Thymus (tissue), 11 donors: ENCODE data around the gene DUSP15. TPM values are rescaled to one million over a fixed set of nuclear protein-coding genes. Genes with fewer than 3 reads are reported as not detected.
"Not testable (repeated sequence)": the region's sequence is repeated elsewhere in the genome, so short reads cannot be mapped to it uniquely, and the experiment has no call there.

Source experiments
- DNase-seq, 9 donors: peaks; one replicate each; pipeline ENCODE4 v3.0.0-alpha.2; 2013; ENCODE audit warnings: low spot score in 9 of 9, low read depth in 6 of 9, missing footprints in 1 of 9
- H3K27ac ChIP-seq, 2 donors: one replicate each; pipeline ENCODE4 v1.5.1; 2013; ENCODE audit warnings: control low read depth in 1 of 2, low read depth in 1 of 2, low read length in 1 of 2, mild to moderate bottlenecking in 1 of 2, moderate library complexity in 1 of 2
- H3K27me3 ChIP-seq, 2 donors: one replicate each; pipeline ENCODE4 v1.5.1; 2013; ENCODE audit warnings: low read length in 1 of 2; ENCODE audit not compliant: control insufficient read depth in 2 of 2, insufficient read depth in 1 of 2
- H3K36me3 ChIP-seq, 2 donors: one replicate each; pipeline ENCODE4 v1.5.1; 2013; ENCODE audit warnings: low read length in 1 of 2, mild to moderate bottlenecking in 1 of 2, moderate library complexity in 1 of 2; ENCODE audit not compliant: control insufficient read depth in 2 of 2, insufficient read depth in 2 of 2
- H3K4me1 ChIP-seq, 2 donors: one replicate each; pipeline ENCODE4 v1.5.1; 2013; ENCODE audit warnings: low read length in 2 of 2; ENCODE audit not compliant: control insufficient read depth in 2 of 2, insufficient read depth in 2 of 2
- H3K4me3 ChIP-seq, 2 donors: one replicate each; pipeline ENCODE4 v1.5.1; 2013; ENCODE audit warnings: low read length in 2 of 2, control low read depth in 1 of 2, mild to moderate bottlenecking in 1 of 2
- H3K9me3 ChIP-seq, 2 donors: one replicate each; pipeline ENCODE4 v1.5.1; 2013; ENCODE audit warnings: low read length in 1 of 2, mild to moderate bottlenecking in 1 of 2; ENCODE audit not compliant: control insufficient read depth in 2 of 2, insufficient read depth in 1 of 2
- WGBS: extraction: QIAGEN DNeasy Blood & Tissue Kit; methylation state at CpG from one replicate; pipeline ENCODE4 v1.1.7; 2013; 5-methylcytosine and 5-hydroxymethylcytosine counted together
- polyA plus RNA-seq: library from polyadenylated mRNA; stranded (reverse); fragments of 200-250 nt; gene quantifications from one replicate; pipeline ENCODE4 v1.2.3, GENCODE V29; 2013
- total RNA-seq: library from RNA; stranded (reverse); fragments of 120-200 nt; gene quantifications from one replicate; pipeline ENCODE4 v1.2.4, GENCODE V29; 2013
- donor health status: healthy.

The DUSP15 gene
- total and polyA plus RNA-seq, 2 donors: 0.76 to 1.6 TPM

DNA sequence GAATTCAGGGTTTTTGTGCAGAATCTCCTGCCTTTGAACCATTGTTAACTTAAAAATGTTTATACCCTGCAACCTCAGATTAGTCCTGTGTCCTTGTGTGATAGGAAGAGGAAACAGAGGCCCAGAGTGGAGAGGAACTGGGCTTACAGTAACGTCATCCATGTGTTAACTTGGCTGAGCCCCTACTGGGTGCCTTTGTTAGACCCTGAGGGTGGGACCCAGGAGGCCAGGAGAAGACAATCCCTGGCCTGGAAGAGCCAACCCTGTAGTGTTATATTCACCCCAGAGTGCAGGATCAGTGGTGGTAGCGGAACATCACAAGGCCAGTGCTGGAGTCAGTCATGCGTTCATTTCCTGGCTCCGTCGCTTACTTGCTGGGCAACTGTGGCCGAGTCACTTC lies 40.6 kb downstream of the DUSP15 start:
- 93% methylated on average over 6 of the region's 6 CpGs for WGBS
- Histone ChIP-seq H3K27me3 (no peaks in the 10 kb centered on the region), H3K4me3 (no peak overlapping the region), H3K9me3 (no peaks in the 10 kb centered on the region), H3K4me1 (no peaks in the 10 kb centered on the region), H3K36me3 (no peaks in the 10 kb centered on the region), H3K27ac (no peak overlapping the region)
- DNase-seq: no peak

DNA sequence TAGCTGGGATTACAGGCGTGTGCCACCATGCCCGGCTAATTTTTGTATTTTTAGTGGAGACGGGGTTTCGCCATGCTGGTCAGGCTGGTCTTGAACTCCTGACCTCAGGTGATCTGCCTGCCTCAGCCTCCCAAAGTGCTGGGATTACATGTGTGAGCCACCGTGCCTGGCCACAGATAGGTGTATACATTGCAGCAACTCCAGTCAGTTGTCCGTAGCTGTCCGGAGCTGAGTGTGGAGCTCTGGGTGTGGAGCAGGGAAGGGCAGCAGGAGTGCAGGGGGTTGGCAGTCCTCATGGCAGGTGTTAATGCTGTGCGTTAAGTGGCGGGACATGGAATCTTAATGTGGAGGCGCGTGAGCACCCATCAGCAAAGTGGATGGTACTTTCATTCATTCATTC lies 42.3 kb downstream of the DUSP15 start:
- not testable (repeated sequence) for H3K27ac ChIP-seq, H3K9me3 ChIP-seq, DNase-seq, H3K4me3 ChIP-seq, H3K27me3 ChIP-seq, H3K36me3 ChIP-seq, H3K4me1 ChIP-seq
- 98% methylated on average over 11 of the region's 11 CpGs for WGBS

DNA sequence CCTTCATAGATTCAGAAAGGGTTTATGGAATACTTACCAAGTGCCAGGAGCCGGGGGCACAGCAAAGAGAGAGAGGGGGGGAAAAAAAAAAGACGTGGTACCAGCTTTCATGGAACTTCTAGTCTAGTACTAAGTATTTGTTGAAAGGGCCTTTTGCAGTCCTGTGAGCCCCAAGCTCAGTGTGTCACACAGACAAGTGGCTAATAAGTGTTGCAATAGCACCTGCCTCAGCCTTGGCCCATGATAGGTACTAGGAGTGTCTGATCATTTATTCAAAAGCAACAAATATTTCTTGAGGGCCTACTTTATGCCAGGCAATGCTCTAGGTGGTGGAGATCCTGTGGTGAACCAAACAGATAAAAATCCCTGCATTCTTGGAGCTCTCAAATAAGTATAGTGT lies 43.3 kb downstream of the DUSP15 start:
- Histone ChIP-seq H3K36me3 (no peaks in the 10 kb centered on the region), H3K4me1 (peaks cover 0 to 6% of the 10 kb centered on the region in 2 donors), H3K27me3 (no peaks in the 10 kb centered on the region), H3K9me3 (no peaks in the 10 kb centered on the region), H3K4me3 (no peak overlapping the region), H3K27ac (no peak overlapping the region)
- WGBS: 97% methylated on average over 2 of the region's 2 CpGs
- DNase-seq: no peak

DNA sequence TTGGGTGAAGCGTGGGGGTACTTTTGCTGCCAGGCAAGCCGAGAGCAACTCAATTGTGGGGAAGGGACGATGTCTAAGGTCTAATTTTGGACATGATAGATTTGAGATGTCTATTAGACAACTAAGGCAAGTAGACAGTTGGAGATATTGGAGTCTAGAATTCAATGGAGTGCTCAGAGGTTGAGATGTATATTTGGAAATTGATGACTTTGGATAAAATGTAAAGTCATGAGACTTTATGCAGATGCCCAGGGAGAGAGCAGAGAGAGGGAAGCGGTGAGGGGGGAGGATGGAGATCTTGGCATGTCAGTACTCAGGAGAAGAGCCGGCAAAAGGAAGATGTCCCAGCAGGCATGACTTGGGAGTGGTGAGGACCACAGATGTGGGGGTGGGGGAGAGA lies 44.3 kb downstream of the DUSP15 start:
- 97% methylated on average over 5 of the region's 5 CpGs for WGBS
- peaks cover 0 to 6% of the 10 kb centered on the region in 2 donors for H3K4me1 ChIP-seq
- H3K4me3 ChIP-seq: no peak overlapping the region
- no peaks in the 10 kb centered on the region for H3K36me3 ChIP-seq
- no peaks in the 10 kb centered on the region for H3K9me3 ChIP-seq
- no peak for DNase-seq
- peaks cover 0 to 2% of the 10 kb centered on the region in 2 donors for H3K27me3 ChIP-seq
- H3K27ac ChIP-seq: no peak overlapping the region

DNA sequence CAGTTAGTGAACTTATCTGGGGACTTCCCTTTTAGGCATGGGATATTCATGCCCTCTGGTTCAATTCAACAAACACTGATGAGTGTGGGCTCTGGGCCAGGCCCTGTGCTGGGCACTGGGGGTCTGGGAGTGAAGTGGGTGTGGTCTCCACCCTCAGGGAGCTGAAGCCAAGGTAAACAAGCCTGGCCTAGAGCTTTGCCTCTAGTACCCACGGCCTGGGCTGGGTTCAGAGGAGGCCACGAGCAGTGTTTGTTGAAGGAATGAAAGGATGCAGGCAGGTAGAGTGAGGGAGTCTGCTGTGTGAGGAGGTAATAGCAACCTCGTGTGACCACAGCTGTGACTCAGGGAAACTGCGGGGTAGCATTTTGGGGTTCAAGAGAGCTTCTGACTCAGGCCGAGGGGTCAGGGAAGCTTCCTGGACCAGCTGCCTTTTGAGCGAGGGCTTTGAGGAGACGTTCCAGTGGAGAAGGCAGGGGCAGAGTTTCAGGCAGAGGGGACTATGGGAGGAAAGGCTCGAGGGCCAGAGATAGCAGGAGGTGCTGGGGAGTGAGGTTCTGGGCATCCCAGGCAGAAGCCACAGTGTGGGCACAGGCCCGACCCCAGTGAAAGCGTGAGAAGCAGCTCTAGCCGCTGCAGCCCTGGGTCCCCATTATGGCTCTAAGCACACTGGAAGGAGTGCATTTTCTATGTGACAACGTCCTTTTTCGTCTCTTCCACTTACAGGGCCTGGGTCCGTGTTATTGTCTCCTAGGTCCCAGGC lies 45.6 kb downstream of the DUSP15 start:
- H3K27ac ChIP-seq: no peak overlapping the region

DNA sequence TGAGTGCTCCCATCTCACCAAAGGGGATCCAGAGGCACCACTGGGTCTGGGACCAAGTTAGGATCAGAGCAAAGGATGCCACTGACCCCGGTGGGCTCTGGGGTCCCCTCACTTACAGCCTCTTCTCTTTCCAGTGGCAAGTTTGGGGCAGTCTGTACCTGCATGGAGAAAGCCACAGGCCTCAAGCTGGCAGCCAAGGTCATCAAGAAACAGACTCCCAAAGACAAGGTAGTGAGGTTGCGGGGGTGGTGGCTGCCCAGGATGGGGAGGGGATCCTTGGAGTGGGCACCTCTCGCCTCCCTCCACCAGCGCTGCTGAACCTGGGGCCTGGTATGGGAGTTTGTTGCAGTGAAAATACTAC lies 46.2 kb downstream of the DUSP15 start:
- no peak for DNase-seq
- peaks cover 0 to 6% of the 10 kb centered on the region in 2 donors for H3K4me1 ChIP-seq
- peaks cover 0 to 2% of the 10 kb centered on the region in 2 donors for H3K27me3 ChIP-seq
- H3K36me3 ChIP-seq: no peaks in the 10 kb centered on the region
- H3K4me3 ChIP-seq: no peak overlapping the region
- H3K9me3 ChIP-seq: no peaks in the 10 kb centered on the region
- WGBS: 97% methylated on average over 4 of the region's 4 CpGs
- H3K27ac ChIP-seq: no peak overlapping the region

More for the DNA sequence above, 45.6 kb downstream of the DUSP15 start:
- peaks cover 0 to 6% of the 10 kb centered on the region in 2 donors for H3K4me1 ChIP-seq
- no peaks in the 10 kb centered on the region for H3K36me3 ChIP-seq
- H3K9me3 ChIP-seq: no peaks in the 10 kb centered on the region
- WGBS: 90% methylated on average over 14 of the region's 14 CpGs
- peaks cover 0 to 2% of the 10 kb centered on the region in 2 donors for H3K27me3 ChIP-seq
- H3K4me3 ChIP-seq: no peak overlapping the region
- DNase-seq: no peak

DNA sequence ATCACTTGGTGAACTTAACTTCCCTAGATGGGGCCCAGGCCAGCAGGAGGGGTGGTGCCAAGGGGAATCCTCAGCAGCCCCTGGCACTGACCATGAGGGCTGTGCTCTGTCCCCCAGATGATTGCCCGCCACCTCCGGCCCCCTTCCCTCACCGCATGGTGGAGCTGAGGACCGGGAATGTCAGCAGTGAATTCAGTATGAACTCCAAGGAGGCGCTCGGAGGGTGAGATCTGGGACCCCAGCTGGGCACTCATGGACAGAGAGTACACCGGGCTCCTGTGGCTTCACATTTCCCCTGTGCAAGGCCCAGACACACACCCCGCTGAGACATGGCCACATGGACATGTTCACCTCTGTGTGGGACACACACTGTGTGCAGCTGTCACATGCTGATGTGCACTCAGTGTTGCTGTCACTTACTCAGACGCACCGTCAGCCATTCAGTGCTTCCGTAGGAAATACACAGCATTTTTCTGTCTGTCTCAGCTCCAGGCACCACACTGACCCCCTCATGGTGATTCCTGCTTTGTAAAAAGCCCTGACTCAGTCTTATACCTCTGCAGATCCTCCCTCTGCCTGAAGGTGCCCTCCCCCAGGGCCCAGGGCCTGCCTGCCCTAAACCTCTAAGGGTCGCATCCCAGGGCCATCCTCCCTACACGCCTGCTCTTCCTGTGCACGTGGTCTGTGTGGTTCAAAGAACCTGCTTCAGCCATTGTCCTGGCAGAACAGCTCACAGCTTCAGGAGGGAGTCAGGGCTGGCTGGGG lies 46.8 kb downstream of the DUSP15 start:
- no peak for DNase-seq
- WGBS: 78% methylated on average over 14 of the region's 14 CpGs

DNA sequence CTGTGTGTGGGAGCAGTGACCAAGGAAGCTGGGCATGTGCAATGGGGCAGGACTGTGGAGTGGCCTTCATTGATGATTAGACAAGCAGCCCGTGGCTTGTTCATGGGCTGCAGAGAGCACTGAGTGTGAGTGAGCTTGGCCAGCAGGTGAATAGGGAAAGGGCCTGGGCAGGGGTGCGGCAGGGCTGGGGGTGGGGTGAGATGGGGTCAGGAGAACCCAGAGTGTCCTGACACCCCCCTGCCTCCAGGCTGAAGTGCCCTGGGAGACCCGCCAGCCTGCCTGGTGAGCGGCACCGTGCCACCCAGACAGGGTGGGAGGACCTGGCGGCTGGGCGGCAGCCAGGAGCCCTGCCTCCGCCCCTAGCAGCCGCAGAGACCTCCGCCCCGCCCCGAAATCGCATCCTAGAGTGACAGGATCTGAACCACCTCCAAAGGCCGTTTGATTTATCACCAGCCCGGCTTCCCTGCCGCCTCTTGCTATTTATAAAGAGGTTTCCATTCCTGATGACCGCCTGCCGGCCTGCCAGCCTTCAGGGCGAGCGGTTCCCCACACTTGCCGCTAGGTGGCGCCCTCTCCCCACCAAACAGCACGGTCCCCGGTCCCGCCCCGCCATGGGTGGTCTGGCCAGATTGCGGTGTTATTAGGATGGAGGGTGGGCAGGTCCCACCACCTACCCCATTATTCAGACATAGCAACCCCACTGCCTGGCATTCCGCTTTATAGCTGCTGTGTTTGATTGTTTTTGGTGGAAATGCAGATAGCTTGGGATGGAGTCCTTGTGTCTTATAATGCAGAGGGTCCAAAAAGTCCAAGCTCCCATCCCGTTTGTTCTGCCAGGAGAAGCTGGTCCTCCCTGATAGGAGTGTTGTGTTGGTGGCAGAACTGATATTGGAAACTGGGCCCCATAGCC lies 47.7 kb downstream of the DUSP15 start:
- no peaks in the 10 kb centered on the region for H3K36me3 ChIP-seq
- H3K27me3 ChIP-seq: peaks cover 0 to 2% of the 10 kb centered on the region in 2 donors
- H3K9me3 ChIP-seq: no peaks in the 10 kb centered on the region
- H3K27ac ChIP-seq: no peak overlapping the region
- H3K4me3 ChIP-seq: no peak overlapping the region
- H3K4me1 ChIP-seq: peaks cover 0 to 6% of the 10 kb centered on the region in 2 donors
- WGBS: 9% methylated on average over 29 of the region's 29 CpGs
- peak in 8 of 9 donors; percentile 15 to 69 (median 43) for DNase-seq

More for the DNA sequence above, 46.8 kb downstream of the DUSP15 start:
- Histone ChIP-seq H3K4me1 (peaks cover 0 to 6% of the 10 kb centered on the region in 2 donors), H3K4me3 (no peak overlapping the region), H3K9me3 (no peaks in the 10 kb centered on the region), H3K27ac (no peak overlapping the region), H3K36me3 (no peaks in the 10 kb centered on the region), H3K27me3 (peaks cover 0 to 2% of the 10 kb centered on the region in 2 donors)
